LNCAP (cell line): ENCODE data around the gene PAEP.

Source experiments
- TF ChIP-seq, protein P1 (sequence below): fragments of 450-650 bp; IDR thresholded peaks from 2 replicates; pipeline ENCODE4 v1.5.1; 2017; ENCODE audit warnings: mild to moderate bottlenecking

The PAEP gene

DNA sequence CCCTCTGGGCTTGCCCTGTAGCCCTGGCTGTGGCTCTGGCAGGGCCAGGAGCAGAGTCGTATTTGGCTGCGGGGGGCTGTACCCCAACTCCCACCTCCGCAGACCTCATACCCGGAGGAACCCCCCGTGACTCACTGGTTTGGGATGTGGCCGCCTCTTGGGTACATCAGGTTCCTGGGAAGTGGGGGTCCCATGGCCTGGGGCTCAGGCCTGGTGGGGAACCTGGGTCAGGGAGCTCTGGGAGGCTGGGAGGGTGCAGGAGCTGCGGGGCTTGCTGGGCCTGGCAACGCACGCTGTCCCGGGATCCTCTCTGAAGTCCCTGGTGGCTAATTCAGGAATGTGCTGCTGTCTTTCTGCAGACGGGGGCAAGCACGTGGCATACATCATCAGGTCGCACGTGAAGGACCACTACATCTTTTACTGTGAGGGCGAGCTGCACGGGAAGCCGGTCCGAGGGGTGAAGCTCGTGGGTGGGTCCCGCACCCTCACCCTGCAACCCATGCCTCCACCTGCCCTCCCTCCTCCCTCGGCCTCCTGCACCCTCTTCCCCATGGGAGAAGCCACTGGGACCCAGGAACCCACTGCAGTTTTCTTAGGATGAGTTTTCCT lies 37.9 kb upstream of the PAEP start:
- TF ChIP-seq, protein P1, sequence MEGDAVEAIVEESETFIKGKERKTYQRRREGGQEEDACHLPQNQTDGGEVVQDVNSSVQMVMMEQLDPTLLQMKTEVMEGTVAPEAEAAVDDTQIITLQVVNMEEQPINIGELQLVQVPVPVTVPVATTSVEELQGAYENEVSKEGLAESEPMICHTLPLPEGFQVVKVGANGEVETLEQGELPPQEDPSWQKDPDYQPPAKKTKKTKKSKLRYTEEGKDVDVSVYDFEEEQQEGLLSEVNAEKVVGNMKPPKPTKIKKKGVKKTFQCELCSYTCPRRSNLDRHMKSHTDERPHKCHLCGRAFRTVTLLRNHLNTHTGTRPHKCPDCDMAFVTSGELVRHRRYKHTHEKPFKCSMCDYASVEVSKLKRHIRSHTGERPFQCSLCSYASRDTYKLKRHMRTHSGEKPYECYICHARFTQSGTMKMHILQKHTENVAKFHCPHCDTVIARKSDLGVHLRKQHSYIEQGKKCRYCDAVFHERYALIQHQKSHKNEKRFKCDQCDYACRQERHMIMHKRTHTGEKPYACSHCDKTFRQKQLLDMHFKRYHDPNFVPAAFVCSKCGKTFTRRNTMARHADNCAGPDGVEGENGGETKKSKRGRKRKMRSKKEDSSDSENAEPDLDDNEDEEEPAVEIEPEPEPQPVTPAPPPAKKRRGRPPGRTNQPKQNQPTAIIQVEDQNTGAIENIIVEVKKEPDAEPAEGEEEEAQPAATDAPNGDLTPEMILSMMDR: no peak

DNA sequence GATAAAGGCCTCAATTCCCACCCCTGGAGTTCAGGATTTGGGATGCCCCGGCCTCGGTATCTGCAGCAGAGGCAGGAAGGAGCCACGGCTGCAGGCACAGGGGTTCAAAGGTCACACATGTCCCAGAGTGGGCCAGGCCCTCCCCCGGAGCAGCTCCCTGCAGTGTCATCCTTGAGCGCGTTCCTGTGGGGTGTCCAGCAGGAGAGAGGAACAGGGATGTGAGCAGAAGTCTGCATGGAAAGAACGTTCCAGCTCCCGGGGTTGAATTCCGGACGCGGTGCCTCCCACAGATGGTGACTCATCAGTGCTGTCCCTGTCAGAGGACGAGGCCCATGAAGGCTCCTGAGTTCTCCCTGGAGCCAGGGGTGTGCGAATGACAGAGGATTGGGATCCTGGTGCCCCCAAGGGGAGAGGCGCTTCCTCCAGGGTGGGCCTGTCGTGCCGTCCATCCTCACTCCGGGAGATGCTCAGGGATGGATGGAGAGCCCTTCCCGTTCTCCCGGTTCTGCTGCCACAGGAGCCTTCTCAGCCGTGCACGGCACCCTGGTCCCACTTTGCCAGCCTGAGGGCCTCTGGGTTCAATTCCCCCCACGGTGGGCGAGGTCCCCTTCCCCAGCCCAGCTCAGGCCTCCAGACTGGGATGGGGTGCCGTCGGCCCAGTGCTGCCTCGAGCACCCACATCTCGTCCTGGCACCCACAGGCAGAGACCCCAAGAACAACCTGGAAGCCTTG lies 37.3 kb upstream of the PAEP start:
- TF ChIP-seq, protein P1: no peak

DNA sequence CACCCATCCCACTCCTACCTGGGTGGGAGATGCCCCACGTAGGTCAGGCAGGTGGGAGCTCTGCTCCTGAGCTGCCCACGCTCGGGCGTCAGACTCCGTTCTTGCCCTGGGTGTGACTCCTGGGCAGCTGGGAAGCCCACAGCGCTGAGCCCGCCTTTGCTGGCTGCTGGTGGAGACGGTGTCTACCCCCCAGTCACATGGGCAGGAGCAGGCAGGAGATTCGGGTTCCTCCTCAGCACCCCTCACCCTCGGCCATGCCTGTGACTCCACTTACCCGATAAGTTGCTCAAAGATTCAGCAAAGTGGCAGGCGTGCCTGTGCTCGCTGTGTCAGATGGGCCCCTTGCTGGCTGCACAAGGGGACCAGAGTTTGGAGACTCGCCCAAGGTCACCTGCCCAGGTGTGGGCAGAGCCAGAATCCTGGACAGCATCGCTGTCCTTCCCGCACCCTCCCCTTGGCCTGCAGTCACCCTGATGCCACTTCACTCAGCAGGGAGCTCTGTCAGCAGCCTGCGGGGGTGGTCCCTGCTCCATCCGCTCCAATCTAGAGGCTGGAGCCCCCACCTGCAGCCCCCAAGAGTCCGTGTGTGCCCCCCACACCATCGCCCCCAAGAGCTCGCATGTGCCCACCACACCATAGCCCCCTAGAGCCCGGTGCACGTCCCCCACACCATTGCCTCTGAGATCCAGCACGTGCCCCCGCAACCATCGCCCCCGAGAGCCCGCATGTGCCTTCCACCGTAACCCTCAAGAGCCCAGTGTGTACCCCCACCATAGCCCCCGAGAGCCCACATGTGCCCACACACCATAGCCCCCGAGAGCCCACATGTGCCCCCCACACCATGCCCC lies 36.1 kb upstream of the PAEP start:
- TF ChIP-seq, protein P1: no peak

DNA sequence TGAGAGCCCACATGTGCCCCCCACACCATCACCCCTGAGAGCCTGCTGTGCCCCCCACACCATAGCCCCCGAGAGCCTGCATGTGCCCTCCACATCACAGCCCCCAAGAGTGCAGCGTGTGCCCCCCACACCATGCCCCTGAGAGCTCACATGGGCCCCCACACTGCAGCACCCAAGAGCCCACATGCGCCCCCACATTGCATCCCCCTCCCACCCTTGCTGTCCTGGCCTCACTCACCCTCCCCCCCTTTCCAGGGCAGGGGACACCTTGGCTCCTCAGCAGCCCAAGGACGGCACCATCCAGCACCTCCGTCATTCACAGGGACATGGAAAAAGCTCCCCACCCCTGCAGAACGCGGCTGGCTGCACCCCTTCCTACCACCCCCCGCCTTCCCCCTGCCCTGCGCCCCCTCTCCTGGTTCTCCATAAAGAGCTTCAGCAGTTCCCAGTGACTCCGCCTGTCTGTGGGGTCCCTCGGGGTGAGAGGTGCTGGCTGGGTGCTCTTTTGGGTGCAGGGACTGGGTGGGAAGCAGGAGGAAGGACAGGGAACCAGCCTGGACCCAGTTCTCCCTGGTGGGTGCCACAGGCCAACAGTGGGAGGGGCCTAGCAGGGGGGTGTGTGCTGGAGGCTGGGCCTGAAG lies 35.3 kb upstream of the PAEP start:
- TF ChIP-seq, protein P1: no peak

DNA sequence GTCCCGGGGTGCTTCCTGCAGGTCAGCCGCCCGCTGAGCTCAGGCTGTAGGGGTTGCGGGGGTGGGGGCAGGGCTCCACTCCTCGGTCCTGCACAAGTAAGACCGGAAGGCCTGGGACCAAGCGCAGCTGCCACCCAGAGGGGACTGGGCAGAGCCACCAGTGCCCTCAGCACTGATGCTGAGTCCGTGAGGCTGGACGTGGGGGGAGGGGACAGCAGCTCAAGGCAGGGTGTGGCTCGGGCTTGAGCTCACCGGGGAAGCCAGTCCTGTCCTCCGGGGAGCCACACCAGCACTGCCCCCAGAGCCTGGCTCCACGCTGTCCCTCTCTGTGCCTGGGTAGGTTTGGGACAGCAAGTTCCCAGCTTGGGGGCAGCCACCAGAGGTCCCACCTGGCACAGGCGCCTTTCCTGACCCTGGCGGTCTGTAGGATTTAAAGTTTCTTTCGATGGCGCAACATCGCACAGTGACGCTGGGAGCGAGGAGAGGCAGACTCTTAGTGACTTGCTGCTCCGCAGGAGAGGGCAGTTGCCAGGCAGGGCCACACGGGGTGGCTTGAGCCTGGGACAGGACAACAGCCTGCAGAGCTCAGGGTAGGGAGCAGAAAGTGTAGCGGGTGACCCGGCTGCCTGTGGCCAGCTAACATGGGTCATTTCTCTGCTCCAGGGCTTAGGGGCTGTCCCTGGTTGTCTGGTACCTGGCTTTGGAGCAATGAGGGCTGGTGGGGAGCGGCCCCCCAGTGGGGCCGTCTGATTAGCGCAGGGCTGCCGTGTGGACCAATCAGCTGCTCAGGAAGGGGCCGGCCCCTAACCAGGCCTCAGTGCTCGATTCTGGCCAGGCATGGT lies 34.6 kb upstream of the PAEP start:
- TF ChIP-seq, protein P1: no peak

DNA sequence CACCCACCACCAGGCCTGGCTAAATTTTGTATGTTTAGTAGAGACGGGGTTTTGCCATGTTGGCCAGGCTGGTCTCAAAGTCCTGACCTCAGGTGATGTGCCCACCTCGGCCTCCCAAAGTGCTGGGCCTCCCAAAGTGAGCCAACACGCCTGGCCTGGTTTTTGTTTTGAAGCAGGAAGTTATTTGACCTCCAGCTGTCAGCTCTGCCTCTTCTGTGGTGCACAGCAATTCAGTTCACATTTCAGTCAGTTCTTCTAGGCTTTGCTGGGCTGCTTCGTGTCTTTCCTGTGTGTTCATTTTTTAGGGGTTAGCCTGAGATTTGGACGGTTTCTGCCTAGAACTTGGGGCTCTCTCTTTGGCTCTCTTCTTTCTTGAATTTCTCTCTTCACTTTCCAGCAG lies 31.4 kb upstream of the PAEP start:
- TF ChIP-seq, protein P1: no peak
